GM12874 (cell line): ENCODE measurements around the gene MGAT1.

ENCODE experiments used
- TF ChIP-seq, protein P1 (sequence below): IDR thresholded peaks from 2 replicates; pipeline ENCODE4 v1.5.1; 2011; ENCODE audit warnings: low read depth, mild to moderate bottlenecking, control low read depth, low read length, moderate library complexity; ENCODE audit not compliant: insufficient read depth

MGAT1 gene

DNA sequence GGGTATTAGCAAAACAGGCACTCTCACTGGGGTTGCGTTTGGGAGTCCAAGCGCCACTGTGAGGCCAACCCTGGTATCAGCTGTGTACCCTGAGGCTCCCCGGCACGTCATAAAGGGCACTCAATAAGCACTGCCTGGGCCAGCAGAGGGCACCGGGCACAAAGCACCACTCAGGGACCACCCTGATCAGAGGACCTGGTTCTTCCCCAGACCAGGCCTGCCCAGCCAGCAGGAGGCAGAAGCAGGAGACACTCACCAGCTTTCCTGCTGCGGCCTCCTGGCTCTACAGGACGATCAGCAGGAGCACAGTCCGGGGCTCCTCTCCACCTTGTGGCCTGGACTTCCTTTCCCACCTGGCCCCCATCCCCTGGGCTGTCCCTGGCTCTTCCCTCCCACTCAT lies 12.6 kb downstream of the MGAT1 start:
- TF ChIP-seq, protein P1, sequence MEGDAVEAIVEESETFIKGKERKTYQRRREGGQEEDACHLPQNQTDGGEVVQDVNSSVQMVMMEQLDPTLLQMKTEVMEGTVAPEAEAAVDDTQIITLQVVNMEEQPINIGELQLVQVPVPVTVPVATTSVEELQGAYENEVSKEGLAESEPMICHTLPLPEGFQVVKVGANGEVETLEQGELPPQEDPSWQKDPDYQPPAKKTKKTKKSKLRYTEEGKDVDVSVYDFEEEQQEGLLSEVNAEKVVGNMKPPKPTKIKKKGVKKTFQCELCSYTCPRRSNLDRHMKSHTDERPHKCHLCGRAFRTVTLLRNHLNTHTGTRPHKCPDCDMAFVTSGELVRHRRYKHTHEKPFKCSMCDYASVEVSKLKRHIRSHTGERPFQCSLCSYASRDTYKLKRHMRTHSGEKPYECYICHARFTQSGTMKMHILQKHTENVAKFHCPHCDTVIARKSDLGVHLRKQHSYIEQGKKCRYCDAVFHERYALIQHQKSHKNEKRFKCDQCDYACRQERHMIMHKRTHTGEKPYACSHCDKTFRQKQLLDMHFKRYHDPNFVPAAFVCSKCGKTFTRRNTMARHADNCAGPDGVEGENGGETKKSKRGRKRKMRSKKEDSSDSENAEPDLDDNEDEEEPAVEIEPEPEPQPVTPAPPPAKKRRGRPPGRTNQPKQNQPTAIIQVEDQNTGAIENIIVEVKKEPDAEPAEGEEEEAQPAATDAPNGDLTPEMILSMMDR = no peak

DNA sequence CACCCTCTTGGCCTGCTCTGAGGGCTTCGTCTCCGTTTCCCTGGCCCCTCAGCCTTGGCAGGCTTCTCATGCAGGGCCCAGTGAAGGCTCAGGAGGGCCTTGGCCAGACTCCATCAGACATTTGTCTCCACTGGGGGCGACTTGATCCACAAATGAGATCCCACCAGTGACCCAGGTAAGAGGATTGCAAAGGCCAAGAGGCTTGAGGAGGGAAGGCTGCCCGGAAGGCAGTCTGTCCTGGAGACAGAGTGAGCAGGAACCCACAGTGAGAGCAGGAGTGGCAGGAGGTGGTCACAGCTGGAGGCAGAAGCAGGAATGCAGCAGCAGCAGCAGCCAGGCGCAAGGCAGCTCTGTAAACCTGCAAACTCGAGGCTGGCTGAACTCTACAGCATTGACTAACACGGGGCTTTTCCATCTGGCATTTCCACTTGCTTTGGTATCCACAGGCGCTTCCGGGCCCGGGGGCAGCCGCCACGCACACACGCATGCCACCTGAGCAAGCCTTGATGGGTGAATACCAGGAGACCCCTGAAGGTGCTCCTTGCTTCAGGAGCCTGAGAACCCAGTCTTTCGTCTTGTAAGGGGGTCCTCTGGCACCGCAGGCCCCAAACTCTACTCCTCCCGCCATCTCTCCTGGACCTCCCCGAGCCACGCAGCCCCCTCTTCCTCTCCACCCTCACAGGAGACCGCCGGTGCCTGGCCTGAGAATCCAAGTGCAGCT lies 14.7 kb downstream of the MGAT1 start:
- TF ChIP-seq, protein P1 = no peak

DNA sequence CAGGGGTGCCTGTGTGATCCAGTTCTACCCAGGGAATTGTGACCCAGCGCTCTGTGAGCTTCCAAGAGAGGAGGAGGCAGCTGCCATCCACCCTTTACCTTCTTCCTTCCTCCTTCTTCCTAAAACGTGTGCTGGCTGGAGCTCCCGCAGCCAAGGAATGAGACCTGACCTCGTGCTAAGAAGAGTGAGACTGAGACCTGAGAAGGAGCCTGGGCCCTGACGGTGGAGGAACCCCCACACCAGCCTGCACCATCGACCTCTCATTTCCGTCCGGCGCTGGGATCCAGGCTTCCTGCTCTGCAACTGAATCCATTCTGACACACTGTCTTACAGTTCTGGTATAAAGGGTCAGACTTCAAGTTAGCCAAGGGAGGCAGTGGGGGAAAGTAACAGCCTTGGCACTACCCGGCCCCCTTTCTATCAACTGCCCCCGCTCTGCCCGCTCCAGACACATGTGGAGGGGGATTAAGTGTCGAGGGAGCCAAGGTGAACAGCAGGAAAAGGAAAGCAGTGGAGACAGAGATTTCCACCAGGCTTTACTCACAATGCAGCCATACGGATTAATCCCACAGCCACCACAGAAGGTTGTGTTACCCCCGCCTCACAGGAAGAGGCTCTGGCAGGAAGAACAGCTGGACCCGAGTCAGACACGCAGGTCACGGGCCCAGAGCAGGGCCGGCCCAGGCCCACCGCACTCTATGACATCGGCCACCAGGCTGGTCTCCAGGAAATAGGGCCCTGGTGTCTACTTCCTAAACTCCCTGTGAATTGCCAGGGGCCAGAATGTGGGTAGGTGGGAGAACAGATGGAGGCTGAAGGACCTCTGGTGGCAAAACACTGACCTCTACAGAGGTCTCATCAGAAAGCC lies 15.8 kb downstream of the MGAT1 start:
- TF ChIP-seq, protein P1 = no peak

DNA sequence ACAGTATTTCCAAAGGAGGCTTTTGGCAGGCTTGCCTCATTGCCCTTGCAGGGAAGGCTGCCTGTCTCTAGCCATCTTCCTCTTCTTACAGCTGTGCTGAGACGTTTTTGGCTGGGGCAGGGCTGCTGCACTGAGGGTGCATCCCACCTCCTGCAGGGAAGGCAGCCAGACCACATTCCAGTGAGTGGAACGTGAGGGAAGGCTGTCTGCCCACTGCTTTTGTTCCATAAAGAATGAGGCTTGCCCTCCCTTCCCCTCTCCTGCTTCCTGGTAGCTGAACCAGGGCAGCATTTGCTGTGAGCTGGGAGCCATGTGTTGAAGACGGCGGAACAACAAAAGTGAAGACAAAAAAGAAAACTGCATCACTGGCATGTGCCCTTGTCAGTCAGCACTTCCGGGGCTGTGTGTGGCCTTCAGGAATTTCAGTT lies 16.8 kb downstream of the MGAT1 start:
- TF ChIP-seq, protein P1 = no peak

DNA sequence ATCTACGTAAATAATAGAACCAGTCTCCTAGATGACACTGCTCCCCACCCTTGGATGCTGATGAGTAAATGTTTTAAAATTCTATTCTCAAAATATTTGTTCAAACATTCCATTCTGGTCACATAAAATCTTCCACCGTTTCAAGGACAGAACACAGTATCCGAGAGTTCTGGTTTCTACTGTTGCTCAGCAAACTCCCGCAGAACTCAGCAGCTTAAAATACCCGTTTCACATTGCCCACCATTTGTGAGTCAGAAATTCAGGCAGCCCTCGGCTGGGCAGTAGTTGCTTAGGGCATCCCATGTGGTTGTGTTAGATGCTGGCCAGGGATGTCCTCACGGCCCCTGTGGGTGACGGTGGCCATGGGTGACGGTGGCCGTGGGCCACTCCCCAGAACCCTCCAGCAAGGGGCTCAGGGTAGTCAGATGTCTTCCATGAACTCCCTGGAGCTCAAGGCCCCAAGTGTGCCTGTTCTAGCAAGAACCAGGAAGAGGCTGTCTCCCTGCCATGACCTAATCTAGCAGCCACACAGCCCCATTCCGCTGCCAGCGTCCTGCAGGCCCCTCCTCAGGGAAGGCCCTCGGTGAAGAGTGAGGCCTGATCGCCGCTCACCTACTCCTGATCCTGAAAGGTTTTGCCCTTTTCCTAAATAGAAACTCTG lies 17.4 kb downstream of the MGAT1 start:
- TF ChIP-seq, protein P1 = no peak

- TF ChIP-seq, protein P1 = peak; percentile 64
Observed at GRCh38 chr5:180784497-180785097, 18.0 kb downstream of the MGAT1 start.
